RWPE1 (cell line): ENCODE data around the gene LCP1.

Experiments used
- CTCF ChIA-PET: fragments of 350-600 bp; sonication (Branson Sonifier 250); formaldehyde crosslinking; extraction: SDS; loops from one replicate; lab custom pipeline; 2021; lab: Yijun Ruan, JAX
- POLR2A ChIA-PET: fragments of 400-600 bp; formaldehyde crosslinking; extraction: SDS; loops from one replicate; lab custom pipeline; 2020; ENCODE audit warnings: antibody characterized with exemption; ENCODE audit not compliant: low non-redundant PET; lab: Yijun Ruan, JAX
- DNase-seq: peaks from one replicate; pipeline ENCODE4 v3.0.0; 2012; ENCODE audit warnings: low spot score
- H3K27ac ChIP-seq: fragments of 450-650 bp; 2 replicates; pipeline ENCODE4 v1.5.1; 2017
- CTCF ChIP-seq: fragments of 450-650 bp; conservative IDR thresholded peaks from 2 replicates; pipeline ENCODE4 v1.5.1; 2017; ENCODE audit warnings: low read depth, mild to moderate bottlenecking

Gene LCP1

GRCh38 chr13:46086421-46086922 is 95.5 kb downstream of the LCP1 start:
- CTCF ChIA-PET: no interaction called here
- POLR2A ChIA-PET: no interaction called here
- no peak for DNase-seq
- TF ChIP-seq CTCF: no peak
- H3K27ac ChIP-seq: no peak overlapping the region

DNA sequence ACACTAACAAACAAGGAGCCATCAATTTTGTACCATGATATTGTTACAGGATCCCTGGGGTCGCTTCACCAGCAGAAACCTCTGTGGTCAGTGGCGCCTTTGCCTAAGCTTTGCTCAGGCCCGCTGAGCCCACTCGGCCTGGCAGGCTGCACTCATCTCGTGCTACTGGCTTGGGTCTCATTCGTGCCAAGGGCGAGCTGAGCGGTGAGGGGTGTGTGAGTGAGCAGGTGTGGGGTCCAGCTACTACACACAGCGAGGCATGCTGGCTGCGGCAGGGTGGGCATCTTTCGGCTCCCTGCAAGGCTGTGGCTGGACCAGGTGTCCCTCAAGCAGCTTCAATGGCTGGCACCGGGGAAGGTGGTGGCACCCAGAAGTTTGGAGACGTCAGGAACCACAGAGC is 96.2 kb downstream of the LCP1 start:
- no peak for TF ChIP-seq CTCF
- no peak for DNase-seq
- POLR2A ChIA-PET: no interaction called here
- no peak overlapping the region for H3K27ac ChIP-seq
- CTCF ChIA-PET: no interaction called here

DNA sequence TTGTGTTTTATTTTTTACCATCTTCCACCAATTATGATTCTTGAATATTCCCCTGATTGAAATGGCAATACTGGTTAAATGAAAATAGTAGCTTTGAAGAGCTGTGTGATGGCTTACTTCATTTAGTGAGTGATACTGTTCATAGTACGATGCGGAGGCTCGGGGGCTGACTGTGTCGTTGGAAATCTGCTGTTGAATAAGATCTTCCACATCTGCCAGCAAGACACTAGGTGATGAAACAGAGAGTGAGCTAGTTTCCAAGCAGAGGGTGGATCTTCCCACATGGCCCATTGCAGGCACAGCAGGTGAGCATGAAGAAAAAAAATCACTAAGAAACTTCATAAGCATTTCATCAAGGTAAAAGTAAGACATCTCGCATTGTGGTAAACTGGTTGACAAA is 99.7 kb downstream of the LCP1 start:
- H3K27ac ChIP-seq: no peak overlapping the region
- ChIA-PET CTCF (interaction anchor here (1.2 kb wide), 2 partner anchors 12 to 16 kb away, joined by 3 read pairs; no protein-coding TSS in a partner anchor), POLR2A (no interaction called here)
- no peak for TF ChIP-seq CTCF
- DNase-seq: no peak

DNA sequence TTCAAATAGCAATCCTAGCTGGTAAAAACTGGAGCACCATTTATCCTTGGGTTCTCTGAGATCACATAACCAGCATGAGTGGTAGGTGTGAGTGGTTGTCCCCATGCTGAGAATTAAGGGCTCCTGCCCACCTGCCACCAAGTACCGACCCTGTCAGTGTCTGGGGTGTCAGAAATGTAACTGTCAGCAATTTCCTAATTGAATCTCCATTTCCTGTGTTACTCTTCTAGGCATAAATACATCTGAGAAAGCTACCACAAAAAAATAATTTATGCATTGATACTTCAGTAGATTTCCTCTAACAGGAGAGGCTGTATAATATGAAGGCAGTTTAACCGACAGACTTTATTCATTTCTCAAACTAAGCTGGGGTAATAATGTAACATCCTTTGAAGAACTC is 102.2 kb downstream of the LCP1 start:
- ChIA-PET POLR2A (no interaction called here), CTCF (no interaction called here)
- no peak for DNase-seq
- no peak for TF ChIP-seq CTCF
- no peak overlapping the region for H3K27ac ChIP-seq

DNA sequence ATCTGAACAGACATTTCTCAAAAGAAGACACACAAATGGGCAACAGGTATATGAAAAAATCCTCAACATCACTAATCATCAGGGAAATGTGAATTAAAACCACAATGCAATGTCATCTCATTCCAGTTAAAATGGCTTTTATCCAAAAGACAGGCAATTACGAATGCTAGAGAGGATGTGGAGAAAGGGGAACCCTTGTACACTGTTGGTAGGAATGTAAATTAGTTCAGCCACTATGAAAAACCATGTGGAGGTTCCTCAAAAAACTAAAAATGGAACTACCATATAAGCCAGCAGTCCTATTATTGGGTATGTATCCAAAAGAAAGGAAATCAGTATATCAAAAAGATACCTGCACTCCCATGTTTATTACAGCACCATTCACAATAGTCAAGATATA is 104.7 kb downstream of the LCP1 start:
- H3K27ac ChIP-seq: no peak overlapping the region
- ChIA-PET POLR2A (no interaction called here), CTCF (no interaction called here)
- no peak for TF ChIP-seq CTCF
- no peak for DNase-seq

- no peak for DNase-seq
- ChIA-PET CTCF (no interaction called here), POLR2A (no interaction called here)
- H3K27ac ChIP-seq: no peak overlapping the region
- no peak for TF ChIP-seq CTCF
Measured at GRCh38 chr13:46076827-46077226, 105.2 kb downstream of the LCP1 start.
